Measurements from ENCODE around the gene ING4.
"Not testable (repeated sequence)": the region's sequence is repeated elsewhere in the genome, so short reads cannot be mapped to it uniquely, and the experiment has no call there.

ING4 gene
- 12.5 to 28.4 reads per million in 2 donors for total RNA-seq

DNA sequence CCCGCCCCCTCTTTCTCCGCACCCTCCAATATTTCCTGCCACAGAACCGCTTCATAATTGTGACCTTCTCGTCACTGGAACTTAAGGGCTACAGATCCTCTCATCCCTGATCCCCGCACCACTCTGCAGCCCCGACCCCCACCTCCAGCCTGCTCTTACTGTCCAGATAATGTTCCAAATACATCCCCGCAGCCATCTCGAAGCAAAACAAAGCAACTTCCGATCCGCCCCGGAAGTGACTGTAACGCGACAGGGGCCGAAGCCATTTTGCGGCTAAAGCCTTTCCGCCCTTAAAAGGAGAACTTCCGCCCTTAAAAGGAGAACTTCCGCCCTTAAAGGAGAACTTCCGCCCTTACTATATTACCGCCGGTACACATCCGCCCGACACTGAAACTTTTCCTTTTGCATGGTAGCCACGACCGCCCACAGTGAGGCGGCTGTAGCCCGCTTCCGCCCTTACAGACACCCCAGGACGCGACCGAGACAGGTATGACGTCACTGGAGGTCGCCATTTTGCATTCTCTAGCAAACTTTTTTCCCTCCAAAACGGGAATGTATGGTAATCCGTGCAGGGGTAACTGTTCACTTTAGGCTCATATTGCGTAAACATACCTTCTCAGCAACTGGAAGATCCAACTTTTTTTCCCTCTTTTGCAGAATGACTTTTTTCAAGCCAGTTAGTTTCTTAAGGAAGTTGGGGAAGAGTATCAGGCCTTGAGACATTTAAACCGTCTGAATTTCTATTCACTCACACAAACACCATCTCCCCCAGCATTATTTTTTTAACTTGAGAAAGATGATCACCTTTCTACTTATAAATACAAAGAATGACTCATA, at the start of gene ING4:
Gene ING4, minus strand, starts transcription at position 214 of the 837 bp plus-strand sequence. Its CDS starts 18 bp downstream, at position 196.
- peak; percentile 77 to 100 (median 94) for DNase-seq

DNA sequence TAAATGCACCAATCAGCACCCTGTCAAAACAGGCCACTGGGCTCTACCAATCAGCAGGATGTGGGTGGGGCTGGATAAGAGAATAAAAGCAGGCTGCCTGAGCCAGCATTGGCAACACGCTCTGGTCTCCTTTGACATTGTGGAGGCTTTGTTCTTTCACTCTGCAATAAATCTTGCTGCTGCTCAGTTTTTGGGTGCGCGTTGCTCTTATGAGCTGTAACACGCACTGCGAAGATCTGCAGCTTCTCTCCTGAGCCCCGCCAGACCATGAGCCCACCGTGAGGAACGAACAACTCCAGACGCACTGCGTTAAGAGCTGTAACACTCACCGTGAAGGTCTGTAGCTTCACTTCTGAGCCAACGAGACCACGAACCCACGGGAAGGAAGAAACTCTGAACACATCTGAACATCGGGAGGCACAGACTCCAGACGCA, 46.1 kb upstream of the ING4 start:
- DNase-seq = peak in 1 of 5 experiments; percentile 56

DNA sequence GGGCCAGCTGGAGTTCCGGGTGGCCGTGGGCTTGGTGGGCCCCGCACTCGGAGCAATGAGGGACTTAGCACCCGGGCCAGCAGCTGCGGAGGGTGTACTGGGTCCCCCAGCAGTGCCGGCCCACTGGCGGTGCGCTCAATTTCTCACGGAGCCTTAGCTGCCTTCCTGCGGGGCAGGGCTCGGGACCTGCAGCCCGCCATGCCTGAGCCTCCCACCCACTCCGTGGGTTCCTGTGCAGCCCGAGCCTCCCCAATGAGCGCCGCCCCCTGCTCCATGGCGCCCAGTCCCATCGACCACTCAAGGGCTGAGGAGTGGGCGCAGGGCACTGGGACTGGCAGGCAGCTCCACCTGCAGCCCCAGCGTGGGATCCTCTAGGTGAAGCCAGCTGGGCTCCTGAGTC, 45.4 kb upstream of the ING4 start:
- not testable (repeated sequence) for DNase-seq

DNA sequence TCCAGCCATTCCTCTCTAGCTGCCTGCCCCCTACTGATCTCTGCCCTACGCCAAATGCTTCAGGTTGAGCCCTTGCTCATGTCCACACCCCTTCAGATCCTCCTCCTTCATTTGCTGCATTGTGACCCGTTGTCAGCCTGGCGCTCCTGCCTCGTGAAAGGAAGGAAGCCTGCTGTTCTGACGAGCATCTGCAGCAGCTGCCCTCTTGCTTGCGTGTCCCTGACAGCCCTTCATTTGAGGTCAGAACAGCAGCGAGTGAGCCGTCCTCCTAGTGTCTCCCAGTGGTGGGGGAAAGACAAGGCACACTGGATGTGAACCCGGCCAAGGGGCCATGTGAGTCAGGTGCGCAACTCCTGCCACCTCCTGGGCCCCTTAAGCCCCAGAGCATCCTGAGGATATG, 40.7 kb upstream of the ING4 start:
- DNase-seq = peak in 1 of 5 experiments; percentile 30

DNA sequence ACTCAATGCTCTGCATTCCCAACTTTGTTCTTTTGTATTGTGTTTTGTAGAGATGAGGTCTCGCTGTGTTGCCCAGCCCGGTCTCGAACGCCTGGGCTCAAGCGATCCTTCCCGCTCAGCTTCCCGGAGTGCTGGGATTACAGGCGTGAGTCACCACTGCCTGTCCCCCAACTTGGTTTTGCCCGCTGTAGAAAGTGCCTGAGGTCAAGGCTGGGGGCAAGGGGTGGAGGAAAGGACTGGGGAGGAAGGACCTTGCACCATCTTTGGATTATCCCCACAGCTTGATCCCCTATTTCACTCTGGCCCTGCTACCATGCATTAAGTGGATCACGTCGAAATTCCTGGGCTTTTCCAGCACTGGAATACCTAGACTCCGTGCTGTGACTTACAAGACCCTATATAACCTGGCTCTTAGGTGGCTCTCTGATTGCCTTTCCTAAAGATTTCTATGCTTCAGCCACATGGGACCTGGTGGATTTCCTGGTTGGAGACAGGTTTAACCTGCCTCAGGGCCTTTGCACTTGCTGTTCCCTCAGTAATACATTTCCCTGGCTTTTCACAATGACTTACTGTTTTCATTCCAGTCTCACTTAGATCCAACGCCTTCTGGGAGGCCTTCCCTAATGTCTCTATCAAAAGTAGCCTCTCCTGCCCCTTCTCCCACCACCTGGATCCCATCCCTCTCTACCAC, 38.3 kb upstream of the ING4 start:
- no peak for DNase-seq

DNA sequence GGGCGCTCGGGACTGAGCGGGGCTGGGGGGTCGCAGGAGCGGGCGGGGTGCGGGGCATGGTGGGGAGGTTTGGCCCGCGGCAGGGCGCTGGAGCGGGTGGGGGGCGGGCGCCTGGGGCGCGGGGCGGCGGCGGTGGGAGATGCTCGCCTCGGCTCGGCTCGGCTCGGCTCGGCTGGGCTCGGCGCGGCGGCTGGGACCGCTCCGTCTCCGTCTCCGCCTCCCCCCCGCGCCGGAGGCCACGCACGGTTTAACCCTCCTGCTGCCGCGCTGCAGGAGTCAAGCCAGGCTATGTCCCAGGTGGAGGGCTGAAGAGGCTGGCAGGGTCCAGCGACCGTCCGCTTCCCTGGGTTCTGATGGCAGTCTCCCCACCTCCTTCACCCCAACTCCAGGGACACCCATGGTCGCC, 37.7 kb upstream of the ING4 start, which contains the start of gene PIANP:
Gene PIANP, minus strand, starts transcription at position 170 of the 406 bp plus-strand sequence. CDS start 2,754 bp downstream, outside the sequence.
- DNase-seq = peak in 3 of 5 experiments; percentile 31 to 60 (median 42)

DNA sequence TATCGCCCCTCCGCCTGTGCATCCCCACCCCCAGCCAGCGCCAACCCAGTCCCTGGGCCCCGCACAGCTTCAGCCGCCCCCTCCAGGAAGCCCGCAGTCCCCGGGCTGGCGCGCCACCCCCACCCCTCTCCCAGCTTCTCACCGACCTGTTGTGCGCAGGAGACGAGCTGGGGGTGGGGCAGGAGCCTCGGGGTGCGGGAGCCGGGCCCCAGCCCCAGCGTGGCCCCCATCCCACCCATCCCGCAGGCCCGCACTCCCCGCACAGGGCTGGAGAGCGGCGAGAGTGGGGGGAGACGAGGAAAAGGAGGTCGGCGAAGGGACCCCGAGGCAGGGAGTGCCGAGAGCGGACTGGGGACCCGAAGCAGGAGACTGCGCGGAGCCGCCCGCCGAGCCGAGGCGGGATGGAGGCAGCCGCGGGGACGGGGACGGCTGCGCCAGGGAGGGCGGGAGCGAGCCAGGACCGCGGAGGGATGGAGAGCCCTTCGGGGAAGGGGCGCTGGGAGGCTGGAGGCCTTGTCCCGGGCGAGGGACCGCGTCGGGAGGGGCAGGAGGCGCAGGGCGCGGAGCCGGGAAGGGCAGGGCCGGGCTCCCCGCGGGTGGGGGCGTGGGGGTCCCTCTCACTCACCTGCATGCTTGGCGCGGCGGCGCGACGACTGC, 37.2 kb upstream of the ING4 start:
- no peak for DNase-seq

DNA sequence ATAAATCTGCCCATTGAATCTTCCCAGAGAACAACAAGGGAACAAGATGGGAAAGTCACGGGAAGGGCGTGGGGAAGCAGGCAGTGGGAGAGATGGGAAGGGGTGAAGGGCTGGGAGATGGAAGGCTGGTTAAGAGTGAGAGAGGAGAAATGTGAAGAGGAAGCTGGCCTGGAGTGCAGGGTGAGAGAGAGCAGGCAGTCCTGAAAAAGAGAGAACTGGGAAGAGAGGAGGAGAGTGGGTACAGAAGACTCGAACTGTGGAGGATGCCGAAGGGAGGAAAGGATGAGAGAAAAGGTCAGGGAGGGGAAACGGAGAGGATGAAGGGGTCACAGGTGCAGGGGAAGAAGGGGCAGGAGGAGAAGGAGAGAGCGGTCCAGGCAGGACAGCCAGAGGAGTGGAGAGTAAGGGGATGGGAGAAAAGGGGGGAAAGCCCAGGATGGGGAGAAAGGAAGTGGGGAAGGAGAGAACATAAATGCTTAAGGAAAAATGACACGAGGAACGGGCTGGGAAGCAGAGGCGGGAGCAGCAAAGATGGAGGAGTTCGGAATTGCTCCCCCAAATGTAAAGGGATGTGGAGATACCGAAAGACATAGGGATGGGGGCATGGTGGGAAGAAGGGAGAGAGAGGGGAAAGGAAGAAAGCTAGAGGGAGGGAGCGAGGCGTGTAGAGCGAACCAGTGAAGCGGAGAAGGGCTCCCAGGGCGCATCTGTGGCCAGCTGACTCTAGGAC, 36.5 kb upstream of the ING4 start:
- no peak for DNase-seq

DNA sequence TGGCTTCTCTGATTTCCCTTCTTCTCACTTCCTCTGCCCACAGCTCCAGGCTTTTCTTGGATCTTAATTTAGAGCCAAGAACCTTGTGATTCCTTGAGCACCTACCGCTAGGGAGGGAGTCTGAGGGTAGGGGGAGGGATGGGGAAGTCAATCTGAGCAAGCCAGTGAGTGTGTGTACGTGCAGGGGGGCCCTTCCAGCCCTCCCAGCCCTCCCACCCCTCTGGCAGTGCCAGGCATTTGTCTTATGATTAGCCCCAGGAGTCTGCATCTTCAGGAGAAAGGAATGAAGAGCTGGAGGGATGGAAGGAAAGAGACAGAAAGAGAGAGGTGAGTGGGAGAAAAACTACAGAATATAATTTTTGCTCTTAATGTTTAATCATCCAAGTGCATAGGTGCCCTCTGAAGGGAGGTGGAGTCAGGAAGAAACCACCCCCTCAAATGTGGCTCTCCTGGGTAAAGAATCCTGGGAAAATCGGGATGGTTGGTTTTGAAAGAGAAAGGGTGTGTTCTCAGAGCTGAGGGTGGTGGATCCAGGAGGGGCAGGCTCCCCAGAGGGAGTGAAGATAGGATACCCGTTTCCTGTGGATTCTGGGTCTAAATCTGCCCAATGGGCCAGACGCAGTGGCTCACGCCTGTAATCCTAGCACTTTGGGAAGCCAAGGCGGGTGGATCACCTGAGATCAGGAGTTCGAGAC, 35.6 kb upstream of the ING4 start:
- no peak for DNase-seq

DNA sequence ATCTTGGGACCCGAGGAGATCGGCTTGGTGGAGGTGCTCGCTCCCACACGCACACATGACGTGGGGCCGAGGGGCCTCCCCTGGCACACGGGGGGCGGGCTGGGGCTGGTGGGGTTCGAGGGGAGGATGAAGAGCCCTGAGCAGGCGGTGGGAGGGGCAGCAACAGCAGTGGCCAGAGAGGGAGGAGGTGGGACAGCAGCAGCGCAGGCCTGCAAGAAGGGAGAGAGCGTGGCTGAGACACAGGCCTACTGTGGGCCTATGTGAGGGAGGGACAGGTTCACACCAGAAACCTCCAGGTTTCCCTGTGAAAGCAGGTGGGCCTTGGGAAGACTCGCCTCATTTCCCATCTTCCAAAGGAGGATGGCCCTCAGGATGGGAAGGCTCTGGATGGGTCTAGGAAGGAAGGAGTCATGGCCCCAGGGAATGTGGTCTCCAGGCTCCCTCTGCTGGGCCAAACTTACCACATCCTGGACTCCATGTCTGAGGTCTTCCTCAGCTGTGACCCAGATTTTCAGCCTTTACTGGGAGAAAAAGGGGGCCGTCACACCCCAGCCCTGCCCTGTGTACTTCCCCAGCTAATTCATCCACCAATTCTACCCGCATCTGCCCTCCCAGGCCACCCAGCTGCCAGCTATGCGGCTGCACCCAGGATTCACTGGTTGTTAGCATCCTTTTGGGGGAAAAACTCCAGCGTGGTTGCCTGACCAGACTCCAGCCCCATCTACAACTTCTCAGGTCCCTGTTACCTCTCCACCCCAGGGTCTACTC, 34.8 kb upstream of the ING4 start:
- DNase-seq = peak in 2 of 5 experiments; percentile 13 to 22

DNA sequence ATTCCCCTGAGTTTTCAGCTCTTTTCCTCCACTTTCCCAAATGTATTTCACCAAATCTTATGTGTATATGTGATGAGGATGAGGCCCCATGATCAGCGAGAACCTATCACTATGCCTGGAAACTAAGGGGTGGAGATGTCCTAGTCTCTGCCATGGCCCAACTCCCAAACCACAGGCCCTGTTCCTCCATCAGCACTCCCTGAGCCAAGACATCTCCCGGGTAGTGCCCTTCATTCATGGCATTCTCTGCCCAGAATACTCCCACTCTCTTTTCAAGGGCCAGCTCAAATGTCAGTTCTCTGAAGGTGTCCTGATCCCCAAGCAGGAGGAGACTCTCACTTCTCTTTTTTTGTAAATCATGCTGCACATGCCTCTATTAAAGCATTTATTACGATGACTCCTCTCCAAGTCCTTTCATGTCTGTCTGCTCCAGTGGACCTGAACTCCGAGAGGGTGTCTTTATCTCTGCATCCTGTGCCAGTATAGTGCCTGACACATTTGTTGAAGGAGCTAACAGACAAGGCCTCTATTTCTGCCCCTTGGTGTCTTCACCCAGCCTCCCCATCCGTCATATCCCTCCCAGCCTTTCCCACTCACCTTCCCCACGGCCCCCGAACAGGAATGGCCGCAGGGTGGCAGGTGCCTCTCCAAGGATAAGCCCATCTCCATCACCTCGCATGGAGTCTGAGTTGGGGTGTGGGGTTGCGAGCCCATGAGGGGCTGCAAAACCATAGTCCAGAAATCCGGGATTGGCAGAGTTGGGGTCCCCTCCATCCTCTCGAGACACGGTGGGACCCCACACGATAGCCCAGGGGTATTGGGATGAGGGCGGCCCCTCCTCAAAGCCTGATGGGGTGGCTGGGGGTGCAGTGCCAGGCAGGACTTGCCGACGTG, 34.0 kb upstream of the ING4 start:
- DNase-seq = no peak

DNA sequence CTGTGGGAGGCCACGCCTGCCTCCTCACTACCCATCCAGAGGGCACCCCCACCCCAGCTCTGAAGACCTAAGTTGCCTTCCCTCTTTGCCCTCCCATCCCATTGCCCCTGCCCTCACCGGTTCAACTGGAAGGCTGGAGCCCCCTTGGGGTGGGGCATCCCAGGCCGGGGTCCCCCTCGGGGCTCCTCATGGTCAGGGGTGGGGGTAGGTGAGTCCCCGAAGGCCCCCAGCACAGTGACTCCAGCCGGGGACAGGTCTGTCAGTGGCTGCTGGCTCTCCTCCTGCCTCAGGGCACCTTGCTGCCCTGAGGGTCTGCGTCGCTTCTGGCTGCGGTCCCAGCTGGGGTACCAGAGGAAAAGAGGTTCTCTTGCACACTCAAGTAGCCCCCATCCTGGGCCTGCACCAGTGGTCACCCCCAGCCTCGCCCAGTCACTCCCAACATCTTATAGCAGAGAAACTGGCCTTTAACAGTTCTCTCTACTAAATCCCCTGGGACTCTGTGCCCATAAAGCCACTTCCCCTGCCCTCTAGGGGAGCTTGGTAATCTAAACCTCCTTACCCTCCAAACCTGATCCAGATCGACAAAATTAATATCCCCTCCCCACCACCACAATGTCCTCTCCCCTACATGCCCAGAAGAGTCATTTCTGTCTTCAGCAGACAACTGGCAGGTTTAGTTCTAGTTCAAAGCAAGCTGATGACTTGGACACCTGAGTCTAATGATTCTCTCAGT, 32.6 kb upstream of the ING4 start:
- no peak for DNase-seq

DNA sequence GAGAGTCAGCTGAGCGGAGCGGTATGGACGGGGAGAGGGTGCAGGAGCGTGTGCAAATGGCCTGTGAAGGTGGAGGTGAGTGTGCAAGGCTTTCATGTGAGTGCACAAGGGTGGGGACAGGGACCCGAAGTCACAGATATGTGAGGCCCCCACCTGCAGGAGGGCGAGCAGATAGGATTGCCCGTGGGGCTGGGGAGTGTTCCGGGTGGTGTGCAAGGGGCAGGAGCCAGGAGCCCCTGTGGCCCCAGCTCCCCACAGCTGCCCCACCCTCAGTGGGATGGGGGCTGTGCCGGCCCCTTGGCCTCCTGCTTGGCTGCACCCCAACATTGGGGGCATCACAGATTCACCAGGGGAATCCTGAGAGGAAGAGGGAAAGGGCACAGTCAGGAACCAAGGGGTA, 31.8 kb upstream of the ING4 start:
- no peak for DNase-seq

DNA sequence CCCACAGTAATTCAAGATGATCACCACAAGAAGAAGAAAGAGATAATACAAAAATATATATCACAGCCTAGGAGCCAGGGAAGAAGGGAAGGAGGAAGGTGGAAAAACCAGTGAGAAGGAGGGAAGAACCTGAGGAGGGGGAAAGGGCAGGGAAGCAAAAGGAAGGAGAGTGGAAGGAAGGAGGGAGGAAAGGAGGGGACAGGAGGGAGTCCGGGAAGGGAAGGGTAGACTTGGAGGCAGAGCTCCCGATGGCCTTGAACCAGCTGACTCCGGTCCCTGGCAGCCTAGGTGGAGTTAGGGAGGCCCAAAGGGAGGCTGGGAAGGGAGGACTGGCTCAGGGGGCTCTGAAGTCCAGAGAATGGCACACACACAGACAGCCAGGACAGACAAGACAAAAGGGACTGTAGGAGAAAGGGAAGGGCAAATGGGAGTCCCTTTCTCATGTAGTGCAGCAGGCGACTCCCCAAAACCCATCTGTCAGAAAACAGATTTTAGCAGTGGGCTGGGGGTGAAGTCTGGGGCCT, 31.0 kb upstream of the ING4 start:
- no peak for DNase-seq

DNA sequence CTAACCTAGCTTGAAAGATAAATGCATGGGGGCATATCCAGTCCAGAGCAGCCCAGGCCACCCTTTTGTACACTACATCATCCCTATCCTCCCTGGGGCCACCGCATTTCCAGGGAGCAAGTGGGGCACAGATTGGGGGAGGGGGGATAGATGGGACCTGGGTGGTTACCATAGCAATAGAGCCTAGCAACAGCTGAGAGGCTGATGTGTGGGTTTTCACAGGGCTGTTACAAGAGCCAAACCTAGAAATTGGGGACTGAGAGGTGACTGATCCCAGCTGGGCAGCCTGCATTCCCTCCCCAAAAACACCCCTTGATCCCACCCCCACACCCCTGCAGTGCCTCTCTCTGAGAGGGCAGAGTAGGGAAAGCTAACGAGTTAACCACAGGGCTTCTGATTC, 30.0 kb upstream of the ING4 start:
- no peak for DNase-seq

DNA sequence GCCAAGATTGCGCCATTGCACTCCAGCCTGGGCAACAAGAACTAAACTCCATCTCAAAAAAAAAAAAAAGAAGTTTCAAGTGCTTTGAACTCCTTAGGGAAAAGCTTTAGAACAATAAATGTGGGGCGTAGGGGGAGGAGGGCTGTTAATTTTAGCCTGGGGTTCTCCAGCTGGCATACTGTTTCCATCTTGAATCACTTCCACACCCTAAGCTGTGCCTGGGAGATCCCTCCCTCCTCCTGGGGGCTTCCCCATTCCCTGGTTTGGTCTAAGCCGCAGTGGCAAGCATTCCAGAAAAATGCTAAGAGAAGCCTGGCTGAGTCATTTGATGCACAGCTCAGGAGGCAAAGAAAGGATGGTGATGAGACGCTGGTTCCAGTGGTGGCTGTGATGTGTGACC, 28.6 kb upstream of the ING4 start:
- DNase-seq = no peak

DNA sequence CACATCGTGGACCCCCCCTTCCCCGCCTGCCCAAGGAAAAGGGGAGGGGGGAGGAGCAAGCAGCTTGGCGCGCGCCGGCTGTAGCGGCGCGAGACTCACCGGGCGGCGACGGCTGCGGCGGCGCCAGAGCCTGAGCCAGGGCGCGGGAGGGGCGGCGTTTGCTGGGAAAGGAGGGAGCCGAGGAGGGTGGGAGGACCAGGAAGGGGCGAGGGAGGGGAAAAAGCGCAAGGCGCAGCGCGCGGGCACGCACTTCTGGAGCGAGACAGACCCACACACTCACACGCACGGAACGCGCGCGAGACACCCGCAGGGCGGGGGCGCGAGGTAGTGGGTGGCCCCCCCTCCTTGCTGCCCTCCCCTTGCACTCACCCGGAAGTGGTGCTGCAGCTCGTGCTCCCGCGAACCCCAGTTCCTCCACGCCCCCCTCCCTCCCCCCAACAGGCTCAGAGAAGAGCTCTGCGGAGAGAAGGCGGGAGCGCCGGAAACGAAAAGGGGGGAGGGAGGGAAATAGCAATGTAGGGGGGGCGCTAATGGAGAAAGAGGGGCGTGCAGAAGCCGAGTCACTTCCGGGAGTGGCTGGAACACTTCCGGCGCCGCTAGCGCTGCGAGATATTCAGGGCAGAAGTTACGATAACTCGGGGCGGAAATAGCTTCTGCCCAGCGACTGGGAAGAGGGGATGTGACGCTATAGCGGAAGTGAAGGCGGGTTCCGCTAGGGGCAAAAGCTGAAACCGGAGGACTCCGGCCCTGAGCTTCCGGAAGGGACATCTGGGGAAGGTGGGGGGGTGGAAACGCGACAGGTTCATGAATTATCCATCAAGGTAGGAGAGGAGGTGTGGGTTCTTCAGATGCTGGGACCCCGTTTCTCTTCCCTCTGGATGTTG, 26.3 kb upstream of the ING4 start, which contains the start of gene ZNF384:
Gene ZNF384, minus strand, starts transcription at position 377 of the 884 bp plus-strand sequence. CDS start 9,855 bp downstream, outside the sequence.
- DNase-seq = peak; percentile 81 to 100 (median 93)

DNA sequence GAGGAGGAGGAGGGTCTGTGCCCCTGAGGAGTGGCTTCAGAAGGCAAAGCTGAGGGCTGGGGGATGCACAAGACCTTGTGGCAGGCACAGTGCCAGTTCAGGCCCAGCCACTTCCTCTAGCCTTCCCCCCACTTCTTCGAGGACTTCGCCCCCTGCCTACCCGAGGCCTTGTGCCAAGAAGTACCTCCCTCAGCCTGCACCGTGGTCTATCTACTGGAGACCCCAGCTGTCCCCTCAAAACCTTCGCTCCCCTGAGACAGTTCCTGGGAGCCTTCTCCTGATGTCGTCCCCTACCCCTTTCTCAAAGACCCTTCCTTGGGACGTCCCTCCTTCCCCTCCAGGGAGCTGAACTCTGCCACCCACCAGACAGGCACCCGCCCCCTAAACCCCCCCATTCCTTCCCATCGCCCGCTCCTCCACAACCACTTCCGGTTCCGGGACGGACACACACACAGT, 25.7 kb upstream of the ING4 start:
- peak in 3 of 5 experiments; percentile 15 to 77 (median 30) for DNase-seq

Measured in T-helper 2 cell (primary cell).